ENCODE results near the gene KIF1A. TPM values are rescaled to one million over a fixed set of nuclear protein-coding genes. Genes with fewer than 3 reads are reported as not detected.

KIF1A gene
- total and polyA plus RNA-seq, 2 of the 8 experiments (the other 6 are each of a cell fraction or from before 2014, with no cell fraction given) = 61.3 to 281 TPM

GRCh38 chr2:240732184-240732583 is 87.8 kb downstream of the KIF1A start (continued):
- TF ChIP-seq SP1 (IDR thresholded peaks at IDR 0.05; ENCODE audit: low read depth, low read length) = no peak
- no peak for TF ChIP-seq YY1 (IDR thresholded peaks at IDR 0.05; ENCODE audit: low read depth, low read length)
- TF ChIP-seq KDM1A (IDR thresholded peaks at IDR 0.05; ENCODE audit: borderline replicate concordance, low read length) = no peak
- no peak for TF ChIP-seq RBBP5 (IDR thresholded peaks at IDR 0.05; ENCODE audit: borderline replicate concordance, low read depth, low read length)
- TF ChIP-seq POU5F1 (IDR thresholded peaks at IDR 0.05; ENCODE audit: low read depth, low read length) = no peak
- TF ChIP-seq ATF2 (IDR thresholded peaks at IDR 0.05; ENCODE audit: low read length) = no peak
- TF ChIP-seq SIRT6 (IDR thresholded peaks at IDR 0.05; ENCODE audit: low read length) = no peak
- no peak for TF ChIP-seq RXRA (IDR thresholded peaks at IDR 0.05; ENCODE audit: insufficient read depth, low read depth, low read length)
